Activated gamma-delta T cell treated with anti-CD3 and anti-CD28 coated beads, Interleukin-2, amount 50 U/mL, for 16 hours (primary cell): Measurements from ENCODE around the gene XIRP1.

ENCODE experiments used
- DNase-seq: peaks from one replicate; pipeline ENCODE4 v3.0.0-alpha.2; 2020; ENCODE audit warnings: low read depth

XIRP1 gene

GRCh38 chr3:39209329-39209970, 17.1 kb upstream of the XIRP1 start:
- no peak for DNase-seq

GRCh38 chr3:39208463-39209055, 16.2 kb upstream of the XIRP1 start:
- no peak for DNase-seq

GRCh38 chr3:39207361-39208186, 15.2 kb upstream of the XIRP1 start:
- no peak for DNase-seq

- DNase-seq = no peak
Observed at GRCh38 chr3:39205919-39206516, 13.6 kb upstream of the XIRP1 start.

- DNase-seq = no peak
Observed at GRCh38 chr3:39205131-39205530, 12.7 kb upstream of the XIRP1 start.

GRCh38 chr3:39203860-39204259, 11.5 kb upstream of the XIRP1 start:
- DNase-seq = no peak

- no peak for DNase-seq
Observed at GRCh38 chr3:39203402-39203801, 11.0 kb upstream of the XIRP1 start.

GRCh38 chr3:39202094-39202493, 9.7 kb upstream of the XIRP1 start:
- DNase-seq = no peak

- no peak for DNase-seq
Observed at GRCh38 chr3:39196671-39197356, 4.4 kb upstream of the XIRP1 start.

- DNase-seq = no peak
Observed at GRCh38 chr3:39196034-39196433, 3.6 kb upstream of the XIRP1 start.

GRCh38 chr3:39193391-39193790, 996 bp upstream of the XIRP1 start:
- DNase-seq = no peak

- no peak for DNase-seq
Observed at GRCh38 chr3:39191773-39192172, 622 bp downstream of the XIRP1 start.

- DNase-seq = no peak
Observed at GRCh38 chr3:39191111-39191510, 1.3 kb downstream of the XIRP1 start.

- no peak for DNase-seq
Observed at GRCh38 chr3:39190281-39191025, 1.9 kb downstream of the XIRP1 start.

GRCh38 chr3:39189959-39190269, 2.5 kb downstream of the XIRP1 start:
- DNase-seq = peak; percentile 17

- DNase-seq = no peak
Observed at GRCh38 chr3:39189150-39189958, 3.0 kb downstream of the XIRP1 start.

- no peak for DNase-seq
Observed at GRCh38 chr3:39188271-39189149, 3.9 kb downstream of the XIRP1 start.

GRCh38 chr3:39187372-39188155, 4.8 kb downstream of the XIRP1 start:
- no peak for DNase-seq

- DNase-seq = no peak
Observed at GRCh38 chr3:39186692-39187151, 5.7 kb downstream of the XIRP1 start.
